ENCODE results near the gene SH3YL1. TPM values are rescaled to one million over a fixed set of nuclear protein-coding genes. Genes with fewer than 3 reads are reported as not detected.

SH3YL1 gene
- total RNA-seq, 2 experiments from 2014 or later = 21.6 to 23.5 TPM

- H3K27ac Mint-ChIP-seq = no peak within 1 kb of the TSS
- ChIA-PET POLR2A (no interaction called here), CTCF (interaction anchor here (2.2 kb wide), 1 partner anchor 349 kb away, joined by 9 read pairs; no protein-coding TSS in a partner anchor)
- peaks cover 3% of the 10 kb centered on the region for H3K4me1 Mint-ChIP-seq (ENCODE audit: low read depth)
- H3K4me3 Mint-ChIP-seq = no peak within 1 kb of the TSS
- peaks cover 5% of the 10 kb centered on the region for H3K36me3 Mint-ChIP-seq
- intact Hi-C loops (cut with micrococcal nuclease) = no loop called here
- H3K9me3 Mint-ChIP-seq = no peaks in the 10 kb centered on the region
- no peak for DNase-seq
- H3K27me3 Mint-ChIP-seq = peaks cover 27% of the 10 kb centered on the region
These were observed 24.3 kb upstream of the SH3YL1 start, which contains the start of gene ALKAL2 for GRCh38 chr2:287911-288757. Gene ALKAL2, minus strand, starts transcription at chr2:288091. Its CDS starts 256 bp downstream, at chr2:287835.

- no peak overlapping the region for H3K27ac Mint-ChIP-seq
- CTCF ChIA-PET = no interaction called here
- H3K27me3 Mint-ChIP-seq = peaks cover 27% of the 10 kb centered on the region
- H3K4me1 Mint-ChIP-seq (ENCODE audit: low read depth) = peaks cover 3% of the 10 kb centered on the region
- H3K4me3 Mint-ChIP-seq = no peak overlapping the region
- no peak for DNase-seq
- no peaks in the 10 kb centered on the region for H3K9me3 Mint-ChIP-seq
- POLR2A ChIA-PET = interaction anchor here (0.6 kb wide), 1 partner anchor 30 kb away, joined by 3 read pairs; no protein-coding TSS in a partner anchor
- intact Hi-C loops (cut with micrococcal nuclease) = no loop called here
- peaks cover 5% of the 10 kb centered on the region for H3K36me3 Mint-ChIP-seq
These were observed 23.6 kb upstream of the SH3YL1 start for GRCh38 chr2:287471-287885.

DNA sequence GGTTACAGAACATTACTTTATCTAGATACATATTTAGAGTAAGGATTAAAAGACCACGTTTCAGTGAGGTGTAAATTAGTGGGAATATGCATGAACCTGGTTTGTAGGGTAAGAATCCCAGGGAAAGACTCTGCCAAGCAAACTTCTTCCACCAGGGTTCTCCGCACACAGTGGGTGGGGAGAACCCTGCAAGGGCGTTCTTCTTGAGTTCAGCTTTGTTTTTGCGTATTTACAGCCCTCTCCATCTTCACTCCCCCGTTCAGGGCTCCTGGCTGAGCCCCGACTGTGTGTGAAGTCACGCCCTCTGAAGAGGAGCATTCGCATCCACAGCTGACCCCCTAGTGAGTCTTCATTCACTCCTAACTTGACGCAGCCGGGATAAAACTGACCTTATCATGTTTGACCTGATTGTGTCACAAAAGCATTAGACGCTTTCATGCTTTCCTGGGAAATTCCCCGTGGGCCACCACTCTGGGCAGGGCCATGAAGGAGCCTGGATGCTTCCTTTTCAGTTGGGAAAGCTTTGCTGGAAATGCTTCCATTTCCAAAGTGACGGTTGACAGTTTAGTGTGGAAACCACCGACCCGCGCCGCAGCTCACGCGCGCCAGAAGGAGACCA is 23.1 kb upstream of the SH3YL1 start:
- ChIA-PET CTCF (interaction anchor here (1.0 kb wide), 1 partner anchor 10 kb away, joined by 5 read pairs; no protein-coding TSS in a partner anchor), POLR2A (interaction anchor here (0.6 to 1.3 kb wide), 2 partner anchors 20 to 31 kb away, joined by 3 to 4 read pairs; no protein-coding TSS in a partner anchor)
- DNase-seq = no peak
- Mint-ChIP-seq H3K4me3 (no peak overlapping the region), H3K27ac (no peak overlapping the region), H3K36me3 (peaks cover 8% of the 10 kb centered on the region), H3K9me3 (no peaks in the 10 kb centered on the region), H3K27me3 (peaks cover 27% of the 10 kb centered on the region), H3K4me1 (ENCODE audit: low read depth) (peaks cover 3% of the 10 kb centered on the region)
- intact Hi-C loops (cut with micrococcal nuclease) = no loop called here

DNA sequence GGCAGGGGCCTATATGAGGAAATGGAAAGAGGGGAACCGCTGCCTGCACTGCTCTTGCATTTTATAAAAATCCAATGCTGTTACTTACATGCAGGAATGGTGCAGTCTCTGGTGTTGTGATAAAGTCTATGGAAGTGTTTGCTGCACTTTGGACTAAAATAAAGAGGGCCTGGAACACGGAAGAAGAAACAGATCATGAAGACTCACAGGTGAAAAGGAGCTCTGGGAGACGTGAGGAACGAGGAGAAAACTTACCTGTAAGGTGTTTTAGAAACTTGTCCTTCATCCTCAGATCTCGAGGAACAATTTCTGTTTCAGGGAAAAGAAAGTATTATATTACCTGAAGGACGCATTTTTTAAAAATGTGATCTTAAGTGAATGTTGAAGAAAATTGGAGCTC is 22.2 kb upstream of the SH3YL1 start:
- POLR2A ChIA-PET = interaction anchor here (0.7 to 1.3 kb wide), 2 partner anchors 19 to 172 kb away, joined by 3 to 4 read pairs; no protein-coding TSS in a partner anchor
- CTCF ChIA-PET = interaction anchor here (0.6 to 1.0 kb wide), 3 partner anchors 9 to 381 kb away, joined by 3 to 5 read pairs (median 3); no protein-coding TSS in a partner anchor
- no peak for DNase-seq
- H3K27me3 Mint-ChIP-seq = peaks cover 25% of the 10 kb centered on the region
- H3K9me3 Mint-ChIP-seq = no peaks in the 10 kb centered on the region
- H3K36me3 Mint-ChIP-seq = peaks cover 16% of the 10 kb centered on the region
- H3K27ac Mint-ChIP-seq = no peak overlapping the region
- peaks cover 3% of the 10 kb centered on the region for H3K4me1 Mint-ChIP-seq (ENCODE audit: low read depth)
- H3K4me3 Mint-ChIP-seq = no peak overlapping the region
- intact Hi-C loops (cut with micrococcal nuclease) = no loop called here

GRCh38 chr2:285531-285930 is 21.7 kb upstream of the SH3YL1 start:
- peaks cover 3% of the 10 kb centered on the region for H3K4me1 Mint-ChIP-seq (ENCODE audit: low read depth)
- H3K9me3 Mint-ChIP-seq = no peaks in the 10 kb centered on the region
- intact Hi-C loops (cut with micrococcal nuclease) = no loop called here
- DNase-seq = no peak
- CTCF ChIA-PET = interaction anchor here (1.0 kb wide), 2 partner anchors 9 to 39 kb away, joined by 3 to 5 read pairs; no protein-coding TSS in a partner anchor
- H3K27ac Mint-ChIP-seq = no peak overlapping the region
- H3K36me3 Mint-ChIP-seq = peaks cover 16% of the 10 kb centered on the region
- POLR2A ChIA-PET = interaction anchor here (1.3 kb wide), 1 partner anchor 18 kb away, joined by 4 read pairs; no protein-coding TSS in a partner anchor
- no peak overlapping the region for H3K4me3 Mint-ChIP-seq
- peaks cover 20% of the 10 kb centered on the region for H3K27me3 Mint-ChIP-seq

DNA sequence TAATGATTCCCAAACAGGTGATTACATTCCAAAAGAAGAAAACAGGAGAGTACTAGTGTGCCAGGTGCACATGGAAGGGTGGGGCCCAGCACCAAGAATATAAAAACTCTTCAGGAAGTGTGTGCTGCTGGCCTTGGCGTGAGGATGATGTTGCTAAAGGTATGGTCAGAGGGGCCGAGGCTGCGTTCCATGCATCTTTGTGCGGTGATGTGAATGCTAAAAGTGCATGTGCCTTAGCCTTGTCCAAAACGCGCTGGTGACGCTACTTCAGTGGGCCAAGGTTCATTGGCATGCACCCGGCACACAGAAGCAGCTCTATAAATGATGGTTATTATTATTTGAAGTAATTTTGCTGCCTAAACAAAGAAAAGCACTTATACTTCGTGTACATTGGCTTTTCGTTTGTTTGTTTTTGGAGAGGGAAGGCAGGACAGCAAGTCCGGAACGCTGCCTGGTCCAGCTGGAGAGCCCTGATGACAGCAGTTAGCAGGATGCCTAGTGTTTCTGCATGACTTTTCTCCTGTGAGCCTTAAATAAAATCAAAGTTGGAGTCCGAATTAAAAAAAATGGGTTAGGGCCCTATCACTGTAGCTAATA is 21.2 kb upstream of the SH3YL1 start:
- ChIA-PET POLR2A (interaction anchor here (0.9 kb wide), 1 partner anchor 34 kb away, joined by 5 read pairs; no protein-coding TSS in a partner anchor), CTCF (no interaction called here)
- no peak overlapping the region for H3K4me3 Mint-ChIP-seq
- intact Hi-C loops (cut with micrococcal nuclease) = no loop called here
- H3K9me3 Mint-ChIP-seq = no peaks in the 10 kb centered on the region
- DNase-seq = no peak
- peaks cover 17% of the 10 kb centered on the region for H3K27me3 Mint-ChIP-seq
- H3K36me3 Mint-ChIP-seq = peaks cover 18% of the 10 kb centered on the region
- H3K27ac Mint-ChIP-seq = no peak overlapping the region
- peaks cover 1% of the 10 kb centered on the region for H3K4me1 Mint-ChIP-seq (ENCODE audit: low read depth)

GRCh38 chr2:283996-284794 is 20.4 kb upstream of the SH3YL1 start:
- CTCF ChIA-PET = interaction anchor here (1.0 kb wide), 1 partner anchor 37 kb away, joined by 6 read pairs; no protein-coding TSS in a partner anchor
- POLR2A ChIA-PET = interaction anchor here (0.9 kb wide), 1 partner anchor 35 kb away, joined by 5 read pairs; no protein-coding TSS in a partner anchor
- H3K27me3 Mint-ChIP-seq = peaks cover 11% of the 10 kb centered on the region
- no peak for DNase-seq
- no peak overlapping the region for H3K4me3 Mint-ChIP-seq
- intact Hi-C loops (cut with micrococcal nuclease) = no loop called here
- H3K4me1 Mint-ChIP-seq (ENCODE audit: low read depth) = no peaks in the 10 kb centered on the region
- H3K27ac Mint-ChIP-seq = no peak overlapping the region
- H3K36me3 Mint-ChIP-seq = peaks cover 23% of the 10 kb centered on the region
- no peaks in the 10 kb centered on the region for H3K9me3 Mint-ChIP-seq

GRCh38 chr2:282371-283263 is 18.8 kb upstream of the SH3YL1 start:
- POLR2A ChIA-PET = no interaction called here
- CTCF ChIA-PET = interaction anchor here (0.6 kb wide), 1 partner anchor 44 kb away, joined by 3 read pairs; no protein-coding TSS in a partner anchor
- no peak for DNase-seq
- no peak overlapping the region for H3K27ac Mint-ChIP-seq
- no peaks in the 10 kb centered on the region for H3K4me1 Mint-ChIP-seq (ENCODE audit: low read depth)
- intact Hi-C loops (cut with micrococcal nuclease) = no loop called here
- no peaks in the 10 kb centered on the region for H3K9me3 Mint-ChIP-seq
- H3K4me3 Mint-ChIP-seq = no peak overlapping the region
- H3K27me3 Mint-ChIP-seq = peaks cover 11% of the 10 kb centered on the region
- peaks cover 33% of the 10 kb centered on the region for H3K36me3 Mint-ChIP-seq

DNA sequence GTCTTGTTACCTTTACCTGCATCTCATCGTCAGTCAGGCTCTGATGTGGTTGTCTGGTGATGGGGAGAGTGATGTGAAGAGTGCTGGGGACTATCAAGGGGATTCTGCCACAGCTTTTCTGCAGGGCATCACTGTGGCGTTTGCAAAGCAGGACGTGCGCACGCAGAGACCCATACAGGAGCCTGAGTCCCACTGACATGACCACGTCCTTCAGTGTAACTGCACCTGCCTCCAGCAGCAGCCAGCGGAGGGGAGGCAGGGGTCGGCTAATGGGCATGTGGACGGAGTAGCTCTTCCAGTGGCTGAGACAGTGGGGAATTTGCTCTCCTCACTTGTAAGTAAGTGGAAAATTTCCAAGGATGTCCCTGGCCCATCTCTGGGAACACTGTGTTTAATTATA is 17.5 kb upstream of the SH3YL1 start:
- Mint-ChIP-seq H3K4me1 (ENCODE audit: low read depth) (no peaks in the 10 kb centered on the region), H3K36me3 (peaks cover 42% of the 10 kb centered on the region), H3K4me3 (no peak overlapping the region), H3K9me3 (no peaks in the 10 kb centered on the region), H3K27ac (no peak overlapping the region), H3K27me3 (peaks cover 6% of the 10 kb centered on the region)
- DNase-seq = no peak
- intact Hi-C loops (cut with micrococcal nuclease) = no loop called here
- POLR2A ChIA-PET = no interaction called here
- CTCF ChIA-PET = interaction anchor here (0.6 kb wide), 1 partner anchor 39 kb away, joined by 3 read pairs; no protein-coding TSS in a partner anchor

- CTCF ChIA-PET = no interaction called here
- Mint-ChIP-seq H3K4me3 (no peak overlapping the region), H3K9me3 (no peaks in the 10 kb centered on the region)
These were observed 16.8 kb upstream of the SH3YL1 start for GRCh38 chr2:280650-281110.

More at GRCh38 chr2:280650-281110, 16.8 kb upstream of the SH3YL1 start:
- POLR2A ChIA-PET = no interaction called here
- intact Hi-C loops (cut with micrococcal nuclease) = no loop called here
- no peak overlapping the region for H3K27ac Mint-ChIP-seq
- H3K27me3 Mint-ChIP-seq = peaks cover 2% of the 10 kb centered on the region
- no peak for DNase-seq
- H3K36me3 Mint-ChIP-seq = peaks cover 46% of the 10 kb centered on the region
- H3K4me1 Mint-ChIP-seq (ENCODE audit: low read depth) = no peaks in the 10 kb centered on the region
